ENCODE measurements around the gene IFT122. TPM values are rescaled to one million over a fixed set of nuclear protein-coding genes. Genes with fewer than 3 reads are reported as not detected.

IFT122 gene
- total and polyA plus RNA-seq, 8 donors = 15.3 to 37.1 (median 21.8) TPM

GRCh38 chr3:129563850-129564535 is 124.0 kb downstream of the IFT122 start:
- no peaks in the 10 kb centered on the region for H3K27me3 ChIP-seq
- DNase-seq = peak in 1 of 6 donors; percentile 37
- no peak overlapping the region for H3K4me3 ChIP-seq
- WGBS, 2 donors = 80 to 81% methylated on average over 8 of the region's 8 CpGs
- FAIRE-seq = no peak
- H3K4me1 ChIP-seq = no peaks in the 10 kb centered on the region
- no peak overlapping the region for H3K27ac ChIP-seq
- H3K9me3 ChIP-seq = no peaks in the 10 kb centered on the region
- intact Hi-C loops (cut with DNase I) = no loop called here
- no peaks in the 10 kb centered on the region for H3K36me3 ChIP-seq
- TF ChIP-seq CTCF (IDR thresholded peaks at IDR 0.05) = no peak
- ATAC-seq = no peak

GRCh38 chr3:129564981-129565644 is 125.1 kb downstream of the IFT122 start:
- FAIRE-seq (no peak), DNase-seq (no peak), ATAC-seq (no peak)
- intact Hi-C loops (cut with DNase I) = no loop called here
- Histone ChIP-seq H3K36me3 (no peaks in the 10 kb centered on the region), H3K27me3 (no peaks in the 10 kb centered on the region), H3K4me1 (no peaks in the 10 kb centered on the region), H3K9me3 (no peaks in the 10 kb centered on the region), H3K27ac (no peak overlapping the region), H3K4me3 (no peak overlapping the region)
- TF ChIP-seq CTCF (IDR thresholded peaks at IDR 0.05) = no peak
- WGBS, 2 donors = 94 to 96% methylated on average over 21 of the region's 21 CpGs

GRCh38 chr3:129565902-129566301 is 125.9 kb downstream of the IFT122 start:
- WGBS, 2 donors = 92 to 96% methylated on average over 7 of the region's 7 CpGs
- H3K27me3 ChIP-seq = no peaks in the 10 kb centered on the region
- H3K4me3 ChIP-seq = no peak overlapping the region
- no peaks in the 10 kb centered on the region for H3K4me1 ChIP-seq
- H3K36me3 ChIP-seq = no peaks in the 10 kb centered on the region
- DNase-seq (no peak), ATAC-seq (no peak), FAIRE-seq (no peak)
- intact Hi-C loops (cut with DNase I) = no loop called here
- H3K27ac ChIP-seq = no peak overlapping the region
- no peaks in the 10 kb centered on the region for H3K9me3 ChIP-seq
- TF ChIP-seq CTCF (IDR thresholded peaks at IDR 0.05) = no peak

DNA sequence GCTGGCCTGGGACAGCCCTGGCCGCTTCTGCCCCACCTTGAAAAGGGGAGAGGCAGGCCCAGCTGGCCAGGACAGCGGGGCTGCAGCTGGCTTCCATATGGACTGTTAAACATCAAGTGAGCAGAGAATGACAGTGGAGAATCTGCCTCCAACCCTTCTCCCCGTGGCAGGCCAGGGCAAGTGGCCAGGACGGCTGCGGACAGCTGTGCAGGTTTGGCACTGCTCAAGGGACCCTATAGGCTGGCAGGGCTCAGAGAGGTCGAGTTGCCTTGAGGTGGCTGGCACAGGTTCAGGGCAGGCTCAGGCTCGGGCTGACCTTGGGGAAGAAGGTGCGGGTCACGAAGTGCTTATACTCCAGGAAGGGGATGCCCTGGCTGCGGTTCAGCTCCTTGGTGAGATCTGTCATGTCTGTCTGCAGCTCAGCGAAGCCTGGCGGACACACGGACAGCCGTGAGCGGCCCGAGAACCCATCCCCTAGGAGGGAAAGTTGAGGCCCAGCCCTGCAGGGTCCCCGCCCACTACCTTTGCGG is 127.2 kb downstream of the IFT122 start:
- FAIRE-seq (no peak), DNase-seq (no peak), ATAC-seq (no peak)
- intact Hi-C loops (cut with DNase I) = no loop called here
- no peaks in the 10 kb centered on the region for H3K36me3 ChIP-seq
- no peaks in the 10 kb centered on the region for H3K9me3 ChIP-seq
- H3K4me1 ChIP-seq = no peaks in the 10 kb centered on the region
- WGBS, 2 donors = 81% methylated on average over 18 of the region's 18 CpGs
- no peaks in the 10 kb centered on the region for H3K27me3 ChIP-seq
- H3K27ac ChIP-seq = no peak overlapping the region
- no peak overlapping the region for H3K4me3 ChIP-seq
- TF ChIP-seq CTCF (IDR thresholded peaks at IDR 0.05) = no peak

DNA sequence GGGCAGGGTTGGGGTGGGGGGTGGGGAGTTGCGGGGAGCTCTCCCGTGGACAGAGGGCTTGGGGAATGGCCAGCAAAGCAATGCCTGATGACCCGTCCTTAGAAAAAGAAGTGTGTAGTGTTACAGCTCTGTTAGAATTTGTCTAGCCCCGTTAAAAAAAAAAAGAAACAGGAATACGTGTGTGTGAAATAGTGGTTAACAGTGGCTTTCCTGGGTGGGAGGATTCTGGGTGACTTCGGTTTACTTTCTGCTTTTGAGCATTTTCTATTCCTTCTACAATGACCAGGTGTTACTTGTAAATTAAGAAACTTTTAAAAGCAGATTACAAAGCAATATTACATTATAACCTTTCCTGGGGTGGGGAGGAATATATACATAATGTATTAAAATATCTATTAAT is 127.9 kb downstream of the IFT122 start:
- 65 to 78% methylated on average over 5 to 6 of the region's 6 CpGs for WGBS, 2 donors
- ATAC-seq (no peak), DNase-seq (no peak), FAIRE-seq (no peak)
- TF ChIP-seq CTCF (IDR thresholded peaks at IDR 0.05) = no peak
- no peaks in the 10 kb centered on the region for H3K36me3 ChIP-seq
- H3K27me3 ChIP-seq = no peaks in the 10 kb centered on the region
- intact Hi-C loops (cut with DNase I) = no loop called here
- no peaks in the 10 kb centered on the region for H3K9me3 ChIP-seq
- H3K4me3 ChIP-seq = no peak overlapping the region
- no peak overlapping the region for H3K27ac ChIP-seq
- H3K4me1 ChIP-seq = no peaks in the 10 kb centered on the region

All from pancreas (tissue), 10 donors.